T-helper 1 cell (primary cell): Measurements from ENCODE around the gene CD300LD.
"Not testable (repeated sequence)": the region's sequence is repeated elsewhere in the genome, so short reads cannot be mapped to it uniquely, and the experiment has no call there.

ENCODE experiments used
- DNase-seq, 5 donors: peaks; one replicate each; pipeline ENCODE4 v3.0.0-alpha.2; 2012 to 2020

Gene CD300LD

GRCh38 chr17:74605361-74605760 is 13.3 kb upstream of the CD300LD start:
- no peak for DNase-seq

DNA sequence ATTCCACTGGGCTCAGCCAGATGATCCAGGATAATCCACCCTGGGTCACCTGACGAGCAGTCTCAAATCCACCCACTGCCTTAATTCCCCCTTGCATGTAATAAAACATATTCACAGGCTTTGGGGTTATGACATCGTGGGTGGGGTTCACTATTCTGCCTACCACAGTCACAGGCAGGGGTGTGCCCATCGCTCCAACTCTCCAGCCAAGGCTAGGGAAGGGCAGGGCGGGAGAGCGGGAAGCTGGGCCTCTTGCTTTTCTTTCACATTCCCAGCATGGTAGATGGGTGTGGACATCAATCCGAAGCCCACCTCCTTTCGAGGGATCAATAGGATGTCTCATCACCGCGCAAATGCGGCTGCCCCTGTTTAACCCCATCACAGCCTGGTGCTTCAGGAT is 12.7 kb upstream of the CD300LD start:
- DNase-seq: no peak

DNA sequence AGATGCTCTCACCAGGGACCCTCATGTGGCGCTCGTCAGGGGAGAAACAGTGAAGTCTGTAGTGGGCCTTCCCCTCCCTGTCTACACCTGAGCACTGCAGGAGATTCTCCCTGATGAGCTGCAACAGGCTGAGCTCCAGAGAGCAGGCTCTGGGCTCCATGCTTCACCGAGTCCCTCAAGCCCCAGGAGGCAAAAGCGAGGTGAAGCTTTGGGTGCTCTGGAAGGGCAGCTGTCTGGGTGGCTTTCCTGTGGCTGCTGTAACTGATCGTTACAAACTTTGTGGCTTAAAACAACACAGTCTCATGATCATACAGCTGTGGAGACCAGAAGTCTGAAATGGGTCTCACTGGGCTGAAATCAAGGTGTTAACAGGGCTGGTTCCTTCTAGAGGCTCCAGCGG is 12.1 kb upstream of the CD300LD start:
- DNase-seq: no peak

DNA sequence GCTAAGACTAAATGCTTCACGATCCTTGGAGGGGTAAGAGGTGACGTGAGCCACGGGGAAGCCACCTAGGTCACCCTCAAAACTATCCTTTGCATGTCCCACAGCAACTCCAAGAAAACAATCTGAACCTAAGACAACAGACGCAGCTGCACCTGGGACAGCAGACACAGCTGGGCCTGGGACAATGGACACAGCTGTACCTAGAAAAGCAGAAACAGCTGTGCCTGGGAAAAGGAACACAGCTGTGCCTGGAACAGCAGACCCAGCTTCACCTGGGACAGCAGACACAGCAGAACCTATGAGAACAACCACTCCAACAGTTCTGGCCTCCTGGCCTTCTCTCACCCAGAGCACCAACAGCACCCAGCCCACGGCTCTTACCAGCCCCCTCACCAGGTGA is 11.7 kb upstream of the CD300LD start:
- DNase-seq: no peak

GRCh38 chr17:74603037-74603635 is 11.1 kb upstream of the CD300LD start:
- DNase-seq: peak in 1 of 5 donors; percentile 16

DNA sequence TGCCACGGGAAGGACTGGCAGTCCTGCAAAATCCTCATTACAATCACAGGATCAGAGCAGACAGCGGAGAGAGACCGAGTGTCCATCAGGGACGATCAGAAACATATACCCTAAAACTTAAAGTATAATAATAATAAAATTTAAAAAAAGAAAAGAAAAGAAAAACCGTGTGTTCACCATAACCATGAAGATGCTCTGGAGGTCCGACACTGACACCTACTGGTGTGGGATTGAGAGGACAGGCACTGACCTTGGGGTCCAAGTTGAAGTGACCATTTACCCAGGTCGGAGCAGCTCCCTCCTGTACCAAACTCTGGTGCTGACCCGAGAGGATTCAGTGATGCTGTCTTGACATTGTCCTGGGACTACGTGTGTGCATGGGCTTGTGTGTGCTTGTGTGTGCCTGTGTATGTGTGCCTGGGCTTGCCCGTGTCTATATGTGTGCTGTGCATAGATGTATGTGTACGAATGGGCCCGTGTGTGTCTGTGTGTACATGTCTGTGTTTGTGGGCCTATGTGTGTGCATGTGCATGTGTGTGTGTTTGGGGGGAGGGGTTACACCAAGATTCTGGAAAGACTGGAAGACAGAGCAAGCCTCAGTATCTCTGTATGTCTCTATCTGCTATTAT is 10.0 kb upstream of the CD300LD start:
- peak in 2 of 5 donors; percentile 14 to 21 for DNase-seq

DNA sequence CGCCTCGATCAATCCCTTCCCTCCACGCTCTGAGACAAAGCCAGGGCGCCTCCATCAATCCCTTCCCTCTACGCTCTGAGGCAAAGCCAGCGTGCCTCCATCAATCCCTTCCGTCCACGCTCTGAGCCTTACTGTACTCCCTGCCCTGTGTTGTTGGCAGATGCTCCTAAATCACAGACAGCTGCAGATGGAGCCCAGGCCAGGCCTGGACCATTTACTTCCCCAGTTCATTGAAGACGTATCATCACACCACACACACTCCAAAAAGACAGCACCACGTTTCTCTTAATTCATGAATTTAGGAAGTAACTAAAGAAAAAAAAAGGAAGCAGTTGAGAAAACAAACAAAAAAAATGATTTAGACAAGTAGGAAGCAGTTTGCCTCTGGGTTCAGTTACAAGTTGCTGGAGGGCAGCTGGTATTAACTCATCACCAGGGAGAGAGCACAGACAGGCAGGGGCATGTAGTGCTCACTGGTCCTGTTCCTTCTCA is 7.4 kb upstream of the CD300LD start:
- DNase-seq: no peak

- no peak for DNase-seq
These were observed 6.9 kb upstream of the CD300LD start for GRCh38 chr17:74599023-74599399.

DNA sequence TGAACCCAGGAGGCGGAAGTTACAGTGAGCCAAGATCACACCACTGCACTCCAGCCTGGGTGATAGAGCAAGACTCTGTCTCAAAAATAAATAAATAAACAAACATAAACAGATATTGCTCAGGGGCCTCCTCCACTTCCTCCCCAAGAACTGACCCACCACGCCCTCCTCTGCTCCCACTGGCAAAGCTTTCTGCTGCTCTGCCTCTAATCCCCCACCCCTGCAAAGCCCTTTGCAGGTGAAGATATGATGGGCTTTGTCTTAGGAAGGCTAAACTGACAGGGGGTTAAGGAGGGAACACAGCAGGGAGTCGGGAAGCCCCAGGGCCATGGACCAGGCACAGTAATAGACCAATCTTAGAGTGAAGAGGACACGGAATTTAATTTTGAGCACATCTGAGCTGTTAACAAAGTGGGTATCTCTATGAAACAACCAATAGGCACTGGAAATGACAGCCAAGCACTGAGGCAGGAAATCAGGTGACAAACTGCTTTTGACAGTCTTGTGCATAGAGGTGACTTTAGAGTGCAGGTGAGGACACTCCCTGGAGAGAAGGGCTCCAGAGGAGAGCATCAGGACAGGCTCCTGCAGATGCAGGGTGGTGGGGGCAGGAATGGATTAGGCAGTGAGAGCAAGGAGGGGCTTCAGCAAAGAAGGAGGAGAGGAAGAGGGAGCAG is 6.4 kb upstream of the CD300LD start:
- no peak for DNase-seq

GRCh38 chr17:74597069-74597790 is 5.1 kb upstream of the CD300LD start:
- DNase-seq: no peak

DNA sequence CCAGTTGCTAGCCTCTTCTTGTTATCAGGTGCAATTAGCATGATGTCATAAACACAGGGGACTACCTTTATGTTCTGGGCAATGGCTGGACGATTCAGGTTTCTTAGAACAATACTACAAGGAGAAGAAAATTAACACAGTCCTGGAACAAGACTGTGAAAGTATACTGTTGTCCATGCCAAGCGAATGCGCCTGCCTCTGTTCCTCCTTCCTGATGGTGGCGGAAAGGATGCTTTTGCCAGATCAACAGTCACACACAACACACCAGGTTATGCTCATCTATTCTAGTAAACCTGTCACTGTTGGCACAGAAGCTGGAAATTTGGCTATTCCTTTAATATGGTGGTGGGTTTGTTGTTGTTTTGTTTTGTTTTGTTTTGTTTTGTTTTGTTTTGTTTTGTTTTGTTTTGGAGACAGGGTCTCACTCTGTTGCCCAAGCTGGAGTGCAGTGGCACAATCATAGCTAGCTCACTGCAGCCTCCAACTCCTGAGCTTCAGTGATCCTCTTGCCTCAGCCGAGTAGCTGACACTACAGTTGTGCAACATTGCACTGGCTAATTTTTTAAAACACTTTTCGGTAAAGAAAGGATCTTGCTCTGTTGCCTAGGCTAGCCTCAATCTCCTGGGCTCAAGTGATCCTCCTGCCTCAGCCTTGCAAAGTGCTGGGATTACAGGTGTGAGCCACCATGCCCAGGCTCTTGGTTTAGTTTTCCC is 3.1 kb upstream of the CD300LD start:
- DNase-seq: no peak

GRCh38 chr17:74591503-74591902 is 580 bp downstream of the CD300LD start:
- DNase-seq: no peak

DNA sequence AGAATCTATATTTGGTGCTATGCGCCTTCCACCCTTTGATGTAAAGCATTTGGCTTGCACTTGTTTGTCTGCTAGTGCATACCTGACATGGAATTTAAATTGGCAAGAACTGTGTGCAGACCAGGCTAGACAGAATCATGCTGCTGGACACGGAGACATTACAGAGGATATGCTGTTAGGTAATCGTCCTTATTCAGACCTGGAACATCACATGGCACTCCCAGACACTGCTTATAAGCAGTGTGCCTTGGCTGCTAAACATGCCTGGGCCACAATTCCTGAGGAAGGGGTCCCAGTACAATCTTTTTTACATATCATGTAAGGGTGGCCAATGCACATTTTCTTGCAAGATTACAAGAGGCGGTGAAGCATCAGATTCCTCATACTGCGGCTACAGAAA is 6.4 kb downstream of the CD300LD start:
- DNase-seq: no peak

DNA sequence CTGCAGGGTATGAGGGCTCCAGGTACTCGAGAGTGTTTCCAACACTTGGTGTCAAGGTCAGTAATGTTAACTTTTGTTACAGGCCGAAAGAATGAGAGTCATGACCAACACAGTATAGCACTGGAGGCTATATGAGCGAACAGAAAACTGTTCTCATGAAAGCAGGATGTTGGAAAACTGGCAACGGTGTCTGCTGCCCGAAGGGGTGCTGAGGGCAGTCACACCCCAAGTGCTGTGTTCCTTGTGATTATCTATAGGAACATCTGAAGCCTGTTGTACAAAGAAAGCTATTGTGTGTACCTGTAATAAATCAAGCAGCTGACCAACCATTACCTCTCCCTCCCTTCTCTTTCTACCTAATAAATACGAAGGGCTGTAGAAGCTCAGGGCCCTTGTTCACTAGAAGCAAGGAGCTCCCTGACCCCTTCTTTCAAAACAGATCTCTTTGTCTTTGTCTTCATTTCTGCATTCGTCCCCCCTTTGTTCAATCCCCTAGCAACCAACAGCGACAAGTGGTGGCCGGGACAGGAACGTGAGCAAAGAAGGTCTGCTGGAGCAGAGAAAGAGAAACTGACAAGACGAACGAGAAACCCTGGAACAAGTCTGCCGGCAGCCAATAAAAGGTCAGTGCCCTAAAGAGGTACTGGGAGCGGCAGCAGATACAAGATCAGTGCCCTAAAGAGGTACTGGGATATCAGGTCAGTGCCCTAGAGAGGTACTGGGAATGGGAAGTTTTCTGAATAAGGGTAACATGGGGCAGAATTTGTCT is 7.6 kb downstream of the CD300LD start:
- no peak for DNase-seq

- no peak for DNase-seq
These were observed 9.4 kb downstream of the CD300LD start for GRCh38 chr17:74582633-74583032.

DNA sequence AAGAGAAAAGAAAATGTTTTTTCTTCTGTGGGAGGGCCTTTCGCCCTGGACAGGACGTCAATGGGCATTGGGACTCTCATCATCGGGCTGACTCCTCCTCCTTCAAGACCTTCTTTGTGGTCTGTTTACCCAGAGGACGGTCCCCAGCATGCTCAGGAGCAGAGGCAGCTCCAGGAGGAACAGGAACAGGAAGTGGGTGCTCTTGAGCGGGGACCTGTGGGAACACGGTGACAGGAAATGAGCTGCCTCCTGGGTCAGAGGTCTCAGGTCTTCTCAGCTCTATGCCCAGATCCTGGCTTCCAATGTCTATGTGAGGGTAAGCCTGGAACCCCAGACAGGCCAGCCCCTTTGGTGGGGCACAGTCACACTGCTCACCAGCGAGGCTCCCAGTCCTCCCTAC is 12.2 kb downstream of the CD300LD start:
- no peak for DNase-seq

- DNase-seq: no peak
These were observed 13.1 kb downstream of the CD300LD start for GRCh38 chr17:74578979-74579378.

GRCh38 chr17:74574489-74575142 is 17.5 kb downstream of the CD300LD start:
- no peak for DNase-seq

DNA sequence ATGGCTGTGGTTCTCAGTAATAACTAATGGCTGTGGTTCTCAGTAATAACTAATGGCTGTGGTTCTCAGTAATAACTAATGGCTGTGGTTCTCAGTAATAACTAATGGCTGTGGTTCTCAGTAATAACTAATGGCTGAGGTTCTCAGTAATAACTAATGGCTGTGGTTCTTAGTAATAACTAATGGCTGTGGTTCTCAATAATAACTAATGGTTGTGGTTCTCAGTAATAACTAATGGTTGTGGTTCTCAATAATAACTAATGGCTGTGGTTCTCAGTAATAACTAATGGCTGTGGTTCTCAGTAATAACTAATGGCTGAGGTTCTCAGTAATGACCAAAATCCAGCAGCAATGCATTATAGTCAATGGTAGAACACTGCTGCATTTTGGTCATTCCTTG is 18.4 kb downstream of the CD300LD start:
- not testable (repeated sequence) for DNase-seq

- no peak for DNase-seq
These were observed 18.9 kb downstream of the CD300LD start for GRCh38 chr17:74573169-74573568.

- DNase-seq: no peak
These were observed 20.3 kb downstream of the CD300LD start for GRCh38 chr17:74571621-74572270.
